A549 treated with AZD9567 at 1 μM for 4 hours (cell line): ENCODE results near the gene BTG2. TPM values are rescaled to one million over a fixed set of nuclear protein-coding genes. Genes with fewer than 3 reads are reported as not detected.

ENCODE experiments used
- total RNA-seq: library from RNA; stranded (reverse); fragments of 200-300 nt; extraction: Qiagen RNA extraction; gene quantifications from 5 replicates; pipeline ENCODE4 v1.2.3, GENCODE V29; 2022; ENCODE audit not compliant: insufficient read depth

BTG2 gene
- total RNA-seq = 11.0 to 19.0 TPM (median 17.0 TPM) in 5 replicates

GRCh38 chr1:203304919-203305808 lies at the start of gene BTG2:
Gene BTG2 (plus strand): TSS chr1:203305519. CDS start chr1:203305607, 88 bp downstream.

GRCh38 chr1:203351037-203351625 lies 45.8 kb downstream of the BTG2 start, which contains the start of gene FMOD:
Gene FMOD (minus strand): TSS chr1:203351122. CDS start chr1:203348270, 2,852 bp downstream.

Other genes starting within 250 kb of the BTG2 start
- gene MYOG, start 219.5 kb upstream of the BTG2 start, total RNA-seq = not detected in 5 replicates
- gene ADORA1, start 177.8 kb upstream of the BTG2 start, total RNA-seq = 0.41 to 0.55 TPM (median 0.46 TPM) in 4 of 5 replicates, not detected in the other
- not detected in 5 replicates for gene MYBPH, start 129.7 kb upstream of the BTG2 start, total RNA-seq
- not detected in 5 replicates for gene CHI3L1, start 118.8 kb upstream of the BTG2 start, total RNA-seq
- gene CHIT1, start 75.8 kb upstream of the BTG2 start, total RNA-seq = not detected in 5 replicates
- gene FMOD, start 45.6 kb downstream of the BTG2 start, total RNA-seq = 0.02 to 0.11 TPM in 2 of 5 replicates, not detected in the others
- 0.01 TPM in 1 of 5 replicates, not detected in the others for gene PRELP, start 170.3 kb downstream of the BTG2 start, total RNA-seq
- not detected in 5 replicates for gene OPTC, start 188.6 kb downstream of the BTG2 start, total RNA-seq